Spleen (tissue), 11 donors: Measurements from ENCODE around the gene PANK1. TPM values are rescaled to one million over a fixed set of nuclear protein-coding genes. Genes with fewer than 3 reads are reported as not detected.

Experiments used
- DNase-seq: peaks from one replicate; pipeline ENCODE4 v3.0.0-alpha.2; 2020
- H3K27ac ChIP-seq, 8 donors: fragments of 200-600 bp; sonication (generic) in 7 of 8; 1 replicate in 4 of 8; 2 replicates in 4 of 8; pipeline versions ENCODE4 v1.5.0 to v1.8.0; 2016 to 2021; ENCODE audit warnings: inconsistent platforms in 4 of 8, mild to moderate bottlenecking in 4 of 8, moderate library complexity in 1 of 8
- H3K27me3 ChIP-seq, 7 donors: fragments of 200-600 bp; sonication (generic) in 6 of 7; replicated peaks in 1 of 7; 1 replicate in 4 of 7; 2 replicates in 3 of 7; pipeline versions ENCODE4 v1.5.0 to v1.8.0; 2016 to 2021; ENCODE audit warnings: inconsistent platforms in 3 of 7, mild to moderate bottlenecking in 1 of 7
- H3K36me3 ChIP-seq, 6 donors: fragments of 200-600 bp; sonication (generic) in 5 of 6; 1 replicate in 4 of 6; 2 replicates in 2 of 6; pipeline versions ENCODE4 v1.5.0 to v1.8.0; 2016 to 2021; ENCODE audit warnings: inconsistent platforms in 2 of 6
- H3K4me1 ChIP-seq, 6 donors: fragments of 200-600 bp; sonication (generic) in 5 of 6; 1 replicate in 3 of 6; 2 replicates in 3 of 6; pipeline versions ENCODE4 v1.5.0 to v1.8.0; 2016 to 2021; ENCODE audit warnings: inconsistent platforms in 3 of 6
- H3K4me3 ChIP-seq, 8 donors: fragments of 200-600 bp; sonication (generic) in 7 of 8; 1 replicate in 4 of 8; 2 replicates in 4 of 8; pipeline versions ENCODE4 v1.5.0 to v1.8.0; 2016 to 2021; ENCODE audit warnings: inconsistent platforms in 4 of 8, mild to moderate bottlenecking in 4 of 8, moderate library complexity in 2 of 8
- H3K9me3 ChIP-seq, 8 donors: fragments of 200-600 bp; sonication (generic) in 7 of 8; 1 replicate in 4 of 8; 2 replicates in 4 of 8; pipeline versions ENCODE4 v1.5.0 to v1.8.0; 2016 to 2021; ENCODE audit warnings: inconsistent platforms in 4 of 8
- CTCF ChIP-seq, 11 experiments: fragments of 200-600 bp in 7 of 11; fragments of 450-650 bp in 4 of 11; sonication (generic) in 4 of 11; IDR thresholded peaks in 8 of 11; conservative IDR thresholded peaks in 3 of 11; 1 replicate in 7 of 11; 2 replicates in 4 of 11; pipeline versions ENCODE4 v1.4.0 to v1.8.0; 2016 to 2021; ENCODE audit warnings: antibody characterized with exemption in 11 of 11, inconsistent platforms in 4 of 11, mild to moderate bottlenecking in 1 of 11
- POLR2A ChIP-seq, 3 donors: fragments of 450-650 bp; IDR thresholded peaks; one replicate each; pipeline ENCODE4 v1.5.1; 2017; ENCODE audit warnings: antibody characterized with exemption in 3 of 3, mild to moderate bottlenecking in 1 of 3
- POLR2AphosphoS5 ChIP-seq, 3 donors: sonication (generic); formaldehyde crosslinking; IDR thresholded peaks; one replicate each; pipeline ENCODE4 v1.5.1; 2017; ENCODE audit warnings: antibody characterized with exemption in 3 of 3
- WGBS, 5 donors: extraction: QIAGEN DNeasy Blood & Tissue Kit in 3 of 5; methylation state at CpG; one replicate each; pipeline versions ENCODE4 v1.1.5 to v1.1.7; 2013 to 2018; 5-methylcytosine and 5-hydroxymethylcytosine counted together
- intact Hi-C: fragments of 100-400 bp; cut with DNase I; formaldehyde crosslinking; loops from one replicate; pipeline ENCODE4 v1.15.0; 2023; ENCODE audit warnings: low total_unique reads
- polyA plus RNA-seq, 3 donors: library from polyadenylated mRNA; stranded (reverse); fragments of 200-250 nt; gene quantifications; one replicate each; pipeline ENCODE4 v1.2.1, GENCODE V29; 2013
- total RNA-seq, 7 donors: library from RNA; depleted of rRNA in 3 of 7; stranded (reverse); fragments of >200 nt in 3 of 7; fragmentation: NEBNext Ultra II Directional in 4 of 7; extraction: Animal tissue kit (Norgen Biotek cat#: 25700) in 4 of 7; gene quantifications; one replicate each; pipeline versions ENCODE4 v1.1.0 to v1.2.1, GENCODE V29; 2016 to 2021
- donor health status: healthy with polysubstance abuse.
- donor health status: DM: no; HTN: no; CAD: no; lungs with moderate emphysema.
- donor health status: DM: no; HTN: no; CAD: no.
- donor health status: Bipolar disorder and iron deficiency.
- donor health status: healthy.
- donor health status: DM: no; HTN: no; CAD: no.
- donor health status: DM: yes; HTN: yes; CAD: no.

Gene PANK1
- total and polyA plus RNA-seq, 10 donors: 0.37 to 6.2 (median 1.6) TPM

- no peaks in the 10 kb centered on the region for H3K9me3 ChIP-seq
- intact Hi-C loops: no loop called here
- WGBS, 5 donors: 80 to 95% (median 87%) methylated on average over 2 of the region's 2 CpGs
Measured at GRCh38 chr10:89662596-89662995, 17.6 kb upstream of the PANK1 start.

GRCh38 chr10:89659143-89660131, 14.4 kb upstream of the PANK1 start:
- WGBS, 5 donors: 83 to 91% (median 86%) methylated on average over 10 of the region's 10 CpGs

More at GRCh38 chr10:89662596-89662995, 17.6 kb upstream of the PANK1 start:
- Histone ChIP-seq H3K27ac (no peak overlapping the region), H3K27me3 (no peaks in the 10 kb centered on the region), H3K4me1 (no peaks in the 10 kb centered on the region), H3K36me3 (no peaks in the 10 kb centered on the region), H3K4me3 (no peak overlapping the region)
- DNase-seq: no peak
- TF ChIP-seq POLR2AphosphoS5 (IDR thresholded peaks at IDR 0.05): no peak
- TF ChIP-seq CTCF (IDR thresholded peaks at IDR 0.05 in 8 of 11, conservative IDR thresholded peaks at IDR 0.05 in 3 of 11): no peak
- TF ChIP-seq POLR2A (IDR thresholded peaks at IDR 0.05): no peak

DNA sequence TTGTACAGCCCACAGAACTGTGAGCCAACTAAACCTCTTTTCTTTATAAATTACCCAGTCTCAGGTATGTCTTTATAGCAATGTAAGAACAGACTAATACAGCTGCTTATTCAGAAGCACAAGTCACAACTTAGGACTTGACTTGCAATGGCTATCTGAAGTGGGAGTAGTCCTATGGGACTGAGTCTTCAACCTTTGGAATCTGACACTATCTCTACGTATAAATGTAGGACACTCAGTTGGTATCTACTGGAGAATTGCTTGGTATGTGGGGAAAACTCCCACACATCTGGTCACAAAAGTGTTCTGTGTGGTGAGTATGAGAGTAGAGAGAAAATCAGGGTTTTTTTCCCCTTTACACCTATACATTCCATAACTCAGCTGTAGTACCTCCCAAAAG, 12.3 kb upstream of the PANK1 start:
- Histone ChIP-seq H3K9me3 (peaks cover 0 to 19% (median 8%) of the 10 kb centered on the region in 8 donors), H3K36me3 (no peaks in the 10 kb centered on the region), H3K4me1 (peaks cover 0 to 5% (median 0%) of the 10 kb centered on the region in 6 donors), H3K27me3 (no peaks in the 10 kb centered on the region), H3K27ac (no peak overlapping the region), H3K4me3 (no peak overlapping the region)
- no peak for DNase-seq
- no peak for TF ChIP-seq POLR2A (IDR thresholded peaks at IDR 0.05)
- TF ChIP-seq POLR2AphosphoS5 (IDR thresholded peaks at IDR 0.05): no peak
- TF ChIP-seq CTCF (IDR thresholded peaks at IDR 0.05 in 8 of 11, conservative IDR thresholded peaks at IDR 0.05 in 3 of 11): no peak
- WGBS, 5 donors: 72 to 88% (median 86%) methylated on average over 1 of the region's 1 CpG
- intact Hi-C loops: no loop called here

More at GRCh38 chr10:89659143-89660131, 14.4 kb upstream of the PANK1 start:
- intact Hi-C loops: no loop called here
- DNase-seq: no peak
- Histone ChIP-seq H3K27me3 (no peaks in the 10 kb centered on the region), H3K36me3 (no peaks in the 10 kb centered on the region), H3K27ac (no peak overlapping the region), H3K9me3 (peaks cover 0 to 16% (median 8%) of the 10 kb centered on the region in 8 donors), H3K4me1 (no peaks in the 10 kb centered on the region), H3K4me3 (no peak overlapping the region)
- TF ChIP-seq POLR2A (IDR thresholded peaks at IDR 0.05) (no peak), POLR2AphosphoS5 (IDR thresholded peaks at IDR 0.05) (no peak), CTCF (IDR thresholded peaks at IDR 0.05 in 8 of 11, conservative IDR thresholded peaks at IDR 0.05 in 3 of 11) (no peak)

DNA sequence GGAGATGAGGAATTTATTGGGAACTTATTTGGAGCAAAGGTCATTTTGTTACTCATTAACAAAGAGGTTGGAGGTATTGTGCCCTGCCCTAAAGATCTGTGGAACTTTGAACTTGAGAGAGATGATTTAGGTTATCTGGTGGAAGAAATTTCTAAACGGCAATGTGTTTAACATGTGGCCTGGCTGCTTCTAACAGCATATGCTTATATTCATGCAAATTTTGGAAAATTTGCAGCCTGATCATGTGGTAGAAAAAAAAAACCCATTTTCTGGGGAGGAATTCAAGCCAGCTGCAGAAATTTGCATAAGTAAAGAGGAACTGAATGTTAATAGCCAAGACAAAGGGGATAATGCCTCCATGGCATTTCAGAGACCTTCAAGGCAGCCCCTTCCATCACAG, 10.7 kb upstream of the PANK1 start:
- no peaks in the 10 kb centered on the region for H3K27me3 ChIP-seq
- DNase-seq: no peak
- no peaks in the 10 kb centered on the region for H3K36me3 ChIP-seq
- H3K9me3 ChIP-seq: peaks cover 0 to 19% (median 8%) of the 10 kb centered on the region in 8 donors
- 65 to 82% (median 79%) methylated on average over 1 of the region's 1 CpG for WGBS, 5 donors
- H3K4me1 ChIP-seq: peaks cover 0 to 10% (median 0%) of the 10 kb centered on the region in 6 donors
- intact Hi-C loops: no loop called here
- H3K27ac ChIP-seq: no peak overlapping the region
- H3K4me3 ChIP-seq: no peak overlapping the region
- TF ChIP-seq CTCF (IDR thresholded peaks at IDR 0.05 in 8 of 11, conservative IDR thresholded peaks at IDR 0.05 in 3 of 11) (no peak), POLR2AphosphoS5 (IDR thresholded peaks at IDR 0.05) (no peak), POLR2A (IDR thresholded peaks at IDR 0.05) (no peak)
